Ramos (cell line): Measurements from ENCODE around the gene TGFB3.
"Not testable (repeated sequence)": the region's sequence is repeated elsewhere in the genome, so short reads cannot be mapped to it uniquely, and the experiment has no call there.

ENCODE experiments used
- in situ Hi-C: fragments of 300-500 bp; cut with MboI; formaldehyde crosslinking; loops from one replicate; pipeline ENCODE4 v1.14.3; 2022; ENCODE audit warnings: low sequenced_read_pairs; ENCODE audit not compliant: unreplicated experiment

TGFB3 gene

DNA sequence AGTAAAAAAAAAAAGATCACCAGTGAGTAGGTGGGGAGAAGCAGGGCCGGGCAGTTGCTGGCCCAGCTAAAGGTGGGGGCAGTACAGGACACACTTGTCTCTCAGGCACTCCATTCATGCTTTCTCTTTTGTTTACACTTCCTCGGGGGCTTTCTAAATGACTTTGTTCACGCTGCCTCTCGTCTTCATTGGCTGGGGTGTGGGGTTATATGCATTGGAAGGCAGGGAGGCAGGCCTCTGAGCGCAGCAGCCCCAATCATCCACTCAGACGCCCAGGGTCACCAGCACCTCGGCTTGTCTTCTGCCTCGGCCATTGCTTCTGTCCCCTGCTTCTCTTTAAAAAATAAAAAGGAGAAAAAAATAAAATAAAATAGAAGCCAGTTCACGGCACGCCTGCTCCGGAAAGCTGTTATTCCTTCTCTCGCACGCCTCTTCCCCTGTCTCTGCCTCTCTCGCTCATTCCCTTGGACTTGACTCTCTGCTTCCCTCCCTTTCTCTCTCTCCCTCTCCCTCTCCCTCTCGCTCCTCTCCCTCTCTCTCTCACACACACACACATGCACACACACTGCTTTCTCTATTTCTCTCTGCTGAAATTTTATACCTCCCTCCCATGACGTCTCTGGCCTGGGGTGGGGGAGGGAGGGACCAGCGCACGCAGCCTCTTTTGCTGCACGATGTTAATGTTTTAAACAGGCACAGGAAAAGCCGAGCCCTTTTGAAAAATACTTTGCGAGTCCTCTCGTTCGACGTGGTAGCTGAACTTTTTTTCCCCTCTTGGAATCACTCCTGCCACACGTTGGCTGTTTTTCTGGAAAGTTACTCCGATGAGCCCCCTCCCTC is at the start of gene TGFB3:
Gene TGFB3, minus strand, starts transcription at position 570 of the 840 bp plus-strand sequence. CDS start 1,102 bp downstream, outside the sequence.
- in situ Hi-C loops, result loop anchor here (10.0 kb wide), 2 partner anchors 77 to 277 kb away; no protein-coding TSS in a partner anchor

DNA sequence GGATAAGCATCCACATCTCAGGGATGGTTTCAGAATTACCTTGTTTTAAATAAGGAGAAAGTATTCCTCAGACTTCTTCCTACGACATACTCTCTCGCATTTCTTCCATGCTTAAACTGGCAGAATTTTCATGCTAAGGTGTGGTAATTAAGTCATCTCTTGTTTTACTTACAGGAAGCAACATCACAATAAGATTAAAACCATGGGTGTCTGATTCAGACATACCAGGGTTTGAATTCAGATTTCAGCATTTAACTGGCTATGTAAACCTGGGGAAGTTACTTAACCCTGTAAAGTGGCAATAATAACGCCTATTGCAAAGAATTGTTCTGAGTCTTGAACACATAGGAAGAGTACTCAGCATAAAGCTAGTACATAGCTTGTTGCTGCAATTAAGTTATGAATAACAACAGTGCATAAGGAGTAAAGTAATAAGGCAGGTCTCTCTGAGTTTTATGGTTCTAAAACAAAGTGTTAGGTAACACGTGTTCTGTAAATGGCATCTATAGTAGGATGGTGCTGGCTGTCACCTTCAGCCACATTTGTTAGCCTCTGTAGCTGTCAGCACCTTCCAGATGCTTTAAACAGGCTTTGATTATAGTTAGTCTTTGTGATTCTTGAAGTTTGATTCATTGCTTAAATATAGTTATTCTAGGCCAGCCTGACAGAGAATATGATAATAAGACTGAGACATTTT is 42.6 kb upstream of the TGFB3 start:
- in situ Hi-C loops, result no loop called here

DNA sequence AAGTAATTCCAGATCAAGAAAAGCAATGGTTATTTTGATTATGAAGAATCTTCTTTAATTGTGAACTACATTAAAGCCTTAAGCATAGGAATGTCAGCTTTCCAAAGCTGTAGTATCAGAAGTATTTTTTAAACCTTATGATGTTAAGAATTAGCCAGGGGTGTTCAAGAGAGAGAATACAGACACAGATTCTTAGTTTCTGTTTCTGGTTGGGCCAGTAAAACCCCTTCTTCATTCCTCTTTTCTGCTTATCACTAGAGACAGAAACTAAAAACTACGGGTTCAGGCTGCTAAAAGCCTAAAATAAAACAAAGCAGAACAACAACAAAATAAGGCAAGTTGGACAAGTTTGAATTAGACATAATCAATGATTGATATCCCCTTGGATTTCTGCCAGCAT is 42.0 kb upstream of the TGFB3 start:
- in situ Hi-C loops, result no loop called here

DNA sequence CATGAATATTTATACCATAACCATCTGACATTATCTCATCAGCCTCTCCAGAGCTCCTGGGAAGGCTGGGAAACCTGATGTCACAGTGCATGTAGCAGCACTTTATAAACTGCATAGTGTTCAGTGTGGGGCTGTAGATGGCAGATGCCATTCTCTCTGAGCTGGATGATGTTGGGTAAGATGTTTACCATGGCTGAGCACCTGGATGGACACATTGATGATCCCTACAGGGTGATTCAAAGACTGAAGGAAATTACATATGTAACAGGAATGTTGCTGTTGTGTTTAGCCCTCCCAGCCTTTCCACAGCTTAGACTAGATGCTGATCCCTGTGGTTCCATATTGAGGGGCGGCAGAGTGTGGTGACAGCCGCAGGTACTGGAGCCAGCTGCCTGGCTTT is 41.2 kb upstream of the TGFB3 start:
- in situ Hi-C loops, result no loop called here

DNA sequence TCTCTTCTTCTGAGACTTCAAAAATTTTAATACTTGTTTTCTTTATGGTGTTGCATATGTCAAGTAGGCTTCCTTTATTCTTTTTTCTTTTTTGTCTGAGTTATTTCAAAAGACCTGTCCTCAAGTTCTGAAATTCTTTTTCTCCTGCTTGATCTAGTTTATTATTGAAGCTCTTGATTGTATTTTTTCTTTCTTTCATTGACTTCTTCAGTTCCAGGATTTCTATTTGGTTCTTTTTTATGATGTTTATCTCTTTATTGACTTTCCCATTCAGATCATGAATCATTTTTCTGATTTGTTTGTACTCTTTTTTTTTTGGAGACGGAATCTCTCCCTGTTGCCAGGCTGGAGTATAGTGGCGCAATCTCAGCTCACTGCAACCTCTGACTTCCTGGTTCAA is 37.9 kb upstream of the TGFB3 start:
- in situ Hi-C loops, result no loop called here

DNA sequence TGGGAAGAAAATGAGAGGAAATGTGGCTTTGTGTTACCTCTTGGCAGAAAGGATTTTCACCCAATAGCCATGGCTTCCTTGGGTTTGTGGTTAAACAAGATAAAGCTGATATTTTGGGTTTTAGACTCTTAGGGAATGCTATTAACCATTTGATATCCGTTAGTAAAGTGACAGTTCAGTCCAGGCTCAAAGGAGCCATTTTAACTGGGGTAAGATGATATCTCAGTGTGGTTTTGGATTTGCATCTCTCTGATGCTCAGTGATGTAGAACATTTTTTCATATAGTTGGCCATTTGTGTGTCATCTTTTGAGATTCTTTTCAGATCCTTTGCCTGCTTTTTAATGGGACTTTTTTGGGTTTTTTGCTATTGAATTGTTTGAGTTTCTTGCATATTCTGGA is 33.9 kb upstream of the TGFB3 start:
- in situ Hi-C loops, result no loop called here

DNA sequence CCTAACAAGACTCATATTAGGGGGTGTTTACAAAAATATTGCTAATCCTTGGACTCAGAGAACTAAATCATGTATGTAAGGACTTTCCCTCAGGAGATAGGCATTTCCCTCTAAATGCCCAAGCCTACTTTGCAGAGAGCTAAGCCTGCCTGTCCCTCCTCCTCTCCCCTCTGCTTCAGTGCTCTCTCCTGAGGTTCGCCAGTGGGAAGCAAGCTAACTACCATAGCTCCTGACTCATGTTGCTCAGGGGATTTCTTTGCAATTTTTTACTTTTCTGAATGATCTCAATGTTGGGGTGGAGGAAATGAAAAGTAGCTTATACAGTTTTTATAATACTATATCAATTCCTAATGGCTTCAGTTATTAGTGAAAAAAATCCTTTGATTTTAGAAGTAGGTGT is 33.4 kb upstream of the TGFB3 start:
- in situ Hi-C loops, result no loop called here

DNA sequence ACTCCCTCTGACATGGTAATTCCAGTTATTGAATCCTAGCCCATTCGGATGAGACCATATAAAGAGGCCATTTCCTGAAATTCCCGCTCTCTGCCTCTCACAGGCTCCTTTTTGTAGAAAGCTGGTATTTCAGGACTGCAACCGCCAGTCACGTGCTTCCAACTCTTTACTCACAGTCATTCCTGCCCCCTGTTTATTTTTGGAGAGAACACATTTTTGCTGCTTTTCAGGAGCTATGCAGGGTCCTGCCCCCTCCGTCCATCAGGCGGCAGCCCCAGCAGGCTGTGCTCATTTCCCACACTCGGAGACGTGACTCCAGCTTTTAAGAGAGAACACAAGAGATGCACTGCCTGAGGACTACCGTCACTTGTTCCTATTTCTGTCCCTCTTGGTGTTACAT is 30.6 kb upstream of the TGFB3 start:
- in situ Hi-C loops, result no loop called here

DNA sequence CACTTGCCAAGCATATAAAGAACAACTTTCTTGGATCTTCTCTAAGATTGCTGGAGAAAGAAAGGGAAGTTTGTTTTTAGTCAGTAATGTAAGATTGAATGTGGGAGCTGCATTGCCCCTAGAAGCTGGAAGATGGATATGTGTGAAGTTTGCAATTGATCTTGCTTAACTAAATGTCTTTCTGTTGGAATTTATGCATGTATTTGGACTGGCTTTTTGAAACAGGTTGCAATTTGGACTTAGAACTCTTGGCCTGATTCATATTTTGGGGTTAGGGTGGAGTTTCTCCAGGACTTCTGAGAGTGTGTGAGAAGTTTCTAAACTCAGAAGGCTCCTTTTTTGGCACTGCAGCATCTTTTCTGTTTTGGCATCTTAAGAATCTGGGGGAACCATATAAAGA is 30.1 kb upstream of the TGFB3 start:
- in situ Hi-C loops, result no loop called here

DNA sequence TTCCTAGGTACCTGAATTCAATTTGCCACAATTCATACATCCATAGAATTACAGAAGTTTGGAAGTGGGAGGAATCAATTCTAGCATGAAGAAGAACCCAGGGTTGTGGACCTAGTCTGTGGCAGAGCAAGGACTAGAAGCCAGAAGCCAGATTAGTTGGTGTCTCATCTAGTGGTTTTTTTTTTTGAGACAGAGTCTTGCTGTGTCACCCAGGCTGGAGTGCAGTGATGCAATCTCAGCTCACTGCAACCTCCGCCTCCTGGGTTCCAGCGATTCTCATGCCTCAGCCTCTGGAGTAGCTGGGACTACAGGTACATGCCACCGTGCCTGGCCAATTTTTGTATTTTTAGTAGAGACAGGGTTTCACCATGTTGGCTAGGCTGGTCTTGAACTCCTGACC is 27.8 kb upstream of the TGFB3 start:
- in situ Hi-C loops, result not testable (repeated sequence)

DNA sequence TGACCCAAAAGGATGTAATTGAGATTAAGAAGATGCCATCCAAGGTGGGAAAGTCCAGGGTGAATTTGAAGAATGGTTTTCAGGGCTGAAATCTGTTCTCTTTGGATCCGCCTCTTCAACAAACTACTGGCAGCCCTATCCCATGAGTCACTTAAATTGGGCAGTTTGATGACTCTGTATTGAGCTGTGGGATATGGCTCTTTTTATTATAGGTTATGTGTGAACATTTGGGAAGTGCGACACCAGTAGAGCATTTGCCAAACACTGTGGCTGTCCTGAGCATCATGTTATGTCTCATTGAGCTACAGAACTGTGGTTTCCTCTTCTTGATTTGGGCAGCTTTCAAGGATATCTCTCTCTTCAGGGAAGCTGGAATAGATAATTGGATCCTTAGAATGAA is 26.1 kb upstream of the TGFB3 start:
- in situ Hi-C loops, result no loop called here

DNA sequence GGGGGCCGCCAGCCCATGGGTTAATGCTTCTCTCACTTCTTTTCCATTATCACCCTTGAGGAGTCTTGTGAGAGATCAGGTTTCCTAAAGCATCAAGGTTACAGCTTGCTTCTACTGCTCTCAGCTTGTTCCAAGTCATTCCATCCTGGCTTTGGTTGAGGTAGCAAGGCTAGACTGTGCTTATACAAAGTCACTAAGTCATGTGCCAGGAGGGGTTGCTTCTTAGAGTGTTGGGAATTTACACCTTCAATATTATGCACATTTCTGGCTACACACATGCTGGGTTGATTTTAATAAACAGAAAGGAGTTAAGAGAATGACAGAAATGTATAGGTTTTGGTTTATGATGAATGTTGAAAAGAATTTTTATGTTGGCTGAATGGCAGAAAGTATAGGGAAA is 25.6 kb upstream of the TGFB3 start:
- in situ Hi-C loops, result no loop called here

DNA sequence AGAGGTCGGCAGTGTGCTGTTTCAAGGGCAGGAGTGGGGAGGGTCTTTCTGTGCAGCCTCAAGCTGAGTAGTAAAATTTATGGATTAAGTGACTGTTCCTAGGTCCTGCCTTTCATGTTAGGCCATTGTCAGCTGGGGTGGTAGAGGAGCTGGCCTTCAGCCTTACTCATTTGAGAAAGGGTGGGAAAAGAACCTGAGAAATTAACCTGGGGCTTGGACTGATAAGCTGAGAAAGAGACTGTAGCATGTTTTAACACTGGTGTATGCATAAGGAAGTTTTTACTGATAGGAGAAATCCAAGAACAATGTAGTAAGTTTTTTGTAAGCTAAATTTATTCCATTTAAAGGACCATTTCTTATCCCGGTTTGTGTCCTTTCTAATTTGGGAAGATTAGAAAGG is 24.5 kb upstream of the TGFB3 start:
- in situ Hi-C loops, result no loop called here

DNA sequence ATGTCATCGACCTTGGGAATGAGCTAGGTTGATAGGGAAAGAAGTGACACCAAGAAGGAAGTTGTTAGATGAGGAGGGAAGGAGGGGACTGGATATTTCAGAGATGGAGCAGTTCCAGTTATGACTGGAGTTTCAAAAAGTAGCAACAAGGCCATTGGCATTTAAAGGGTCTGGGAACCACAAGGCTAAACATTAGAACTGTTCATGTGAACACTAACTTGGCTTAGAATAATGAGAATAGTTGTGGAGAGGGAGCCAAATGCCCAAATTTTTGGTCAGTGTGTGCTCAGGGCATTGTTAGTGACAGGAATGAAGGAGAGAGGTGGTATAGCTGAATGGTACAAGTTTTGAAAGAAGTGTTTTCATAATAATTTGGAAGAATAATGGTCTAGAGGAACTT is 20.6 kb upstream of the TGFB3 start:
- in situ Hi-C loops, result no loop called here

DNA sequence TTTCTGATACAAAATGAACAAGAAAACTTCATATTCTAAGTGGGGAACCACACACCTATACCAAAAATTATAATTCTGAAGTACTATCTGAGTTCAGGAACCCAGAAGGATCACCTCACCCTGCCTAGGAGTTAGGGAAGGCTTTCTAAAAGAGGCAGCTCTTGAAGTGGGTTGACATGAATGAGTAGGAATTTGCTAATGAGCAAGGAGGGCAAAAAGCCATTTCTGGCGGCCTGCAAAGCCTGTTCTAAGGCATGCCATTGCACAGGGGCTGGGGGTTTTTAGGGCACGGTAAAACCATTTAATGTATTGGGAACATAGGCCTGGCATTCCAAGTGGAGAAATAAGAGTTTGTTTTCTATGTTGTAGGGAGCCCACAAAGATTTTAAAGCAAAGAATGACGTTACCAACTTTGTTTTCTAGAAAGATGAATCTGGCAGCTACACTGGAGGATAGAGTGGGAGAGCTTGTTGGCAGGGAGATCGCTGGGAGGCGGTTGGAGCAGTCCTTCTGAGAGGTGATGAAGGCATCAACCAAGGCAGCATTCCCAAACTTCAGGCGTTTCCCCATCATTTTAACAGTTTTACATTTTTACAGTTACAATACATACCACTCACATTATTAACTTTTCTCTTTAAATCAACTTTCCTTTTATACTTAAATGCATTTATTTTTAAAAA is 17.9 kb upstream of the TGFB3 start:
- in situ Hi-C loops, result no loop called here

DNA sequence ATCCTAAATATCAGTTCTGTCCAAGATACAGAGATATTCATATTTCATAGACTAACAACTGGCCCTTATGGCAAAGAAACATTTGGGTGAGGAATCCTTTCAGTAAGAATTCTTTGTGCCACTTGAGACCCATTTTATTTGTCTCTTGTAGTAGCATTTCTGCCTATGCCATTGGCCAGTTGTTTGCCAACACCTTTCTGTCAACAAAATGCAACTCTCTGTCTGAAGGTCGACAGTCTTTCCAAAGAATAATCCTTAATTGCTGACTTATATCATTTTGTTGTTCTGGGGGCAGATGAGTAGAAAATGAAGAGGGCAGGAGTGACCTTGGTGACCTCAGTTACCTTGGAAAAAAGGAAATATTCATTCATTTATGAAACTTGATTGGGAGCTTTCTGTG is 14.7 kb upstream of the TGFB3 start:
- in situ Hi-C loops, result no loop called here

DNA sequence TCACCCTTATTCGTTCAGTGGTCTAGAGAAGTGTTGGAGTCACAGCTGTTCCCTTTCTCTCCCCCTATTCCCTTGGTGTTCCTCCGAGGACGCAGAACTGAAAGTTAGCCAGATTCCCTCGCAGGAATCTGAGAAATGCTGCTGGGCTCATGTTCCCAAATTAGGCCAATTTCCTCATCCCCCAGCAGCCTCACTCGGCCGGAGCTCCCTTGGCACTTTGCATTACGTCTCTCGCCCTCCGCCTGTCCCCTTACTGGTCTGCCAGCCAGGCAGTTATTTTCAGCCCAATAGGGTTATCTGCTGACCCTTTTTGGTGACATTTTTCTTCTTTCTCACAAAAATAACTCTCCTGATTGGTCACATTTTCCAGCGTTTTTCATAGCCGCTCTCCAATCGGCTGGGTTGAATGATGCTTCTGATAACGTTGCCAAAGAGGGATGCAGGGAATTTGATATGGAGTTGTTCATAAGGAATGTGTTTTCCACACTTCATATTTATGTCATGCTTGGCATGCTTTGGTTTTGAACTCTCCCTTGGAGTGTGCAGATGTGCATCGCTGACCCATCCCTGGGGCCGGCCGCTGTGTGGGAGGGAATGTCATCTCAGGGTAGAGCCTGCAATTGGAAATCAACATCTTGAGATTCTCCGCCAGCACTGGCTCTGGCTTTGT is 13.7 kb upstream of the TGFB3 start:
- in situ Hi-C loops, result no loop called here

DNA sequence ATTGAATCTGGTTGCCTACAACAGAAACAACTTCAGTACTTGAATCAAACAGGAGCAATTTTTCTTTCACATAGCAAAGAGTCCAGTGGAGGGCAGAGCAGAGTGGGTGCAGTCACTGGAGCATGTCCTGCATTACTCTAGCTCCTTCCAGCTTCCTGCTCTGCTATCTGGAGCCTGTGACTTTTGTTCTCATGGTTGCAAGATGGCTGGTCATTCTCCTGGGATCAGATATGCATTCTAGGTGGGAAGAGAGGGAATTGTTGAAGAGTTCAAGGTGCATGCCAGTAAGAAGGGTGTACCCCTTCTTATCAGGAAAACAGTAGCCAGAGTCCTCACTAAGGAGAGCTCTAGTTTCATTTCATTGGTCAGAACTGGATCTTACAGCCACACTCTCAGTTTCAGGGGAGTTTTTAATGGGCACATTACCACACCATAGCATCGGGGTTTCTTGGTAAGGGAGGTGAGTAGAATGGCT is 11.8 kb upstream of the TGFB3 start:
- in situ Hi-C loops, result no loop called here

DNA sequence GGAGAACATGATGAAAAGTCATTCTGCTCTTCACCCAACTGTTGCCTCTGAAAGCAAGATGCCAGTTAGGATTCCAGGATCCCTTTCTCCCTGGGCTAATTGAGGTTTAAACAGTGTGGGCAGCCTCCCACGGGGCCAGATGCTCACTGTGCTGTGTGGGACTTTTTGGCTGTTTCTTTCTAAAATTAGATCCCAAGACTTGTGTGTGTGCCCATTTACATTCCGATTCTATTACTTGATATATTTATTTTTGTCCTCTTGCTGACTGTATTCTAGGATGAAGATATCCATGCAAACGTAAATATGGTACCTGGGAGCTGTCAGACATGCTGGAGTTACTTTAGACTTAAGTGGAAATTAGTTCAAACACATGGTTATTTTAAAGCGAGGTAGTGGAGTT is 10.0 kb upstream of the TGFB3 start:
- in situ Hi-C loops, result no loop called here

DNA sequence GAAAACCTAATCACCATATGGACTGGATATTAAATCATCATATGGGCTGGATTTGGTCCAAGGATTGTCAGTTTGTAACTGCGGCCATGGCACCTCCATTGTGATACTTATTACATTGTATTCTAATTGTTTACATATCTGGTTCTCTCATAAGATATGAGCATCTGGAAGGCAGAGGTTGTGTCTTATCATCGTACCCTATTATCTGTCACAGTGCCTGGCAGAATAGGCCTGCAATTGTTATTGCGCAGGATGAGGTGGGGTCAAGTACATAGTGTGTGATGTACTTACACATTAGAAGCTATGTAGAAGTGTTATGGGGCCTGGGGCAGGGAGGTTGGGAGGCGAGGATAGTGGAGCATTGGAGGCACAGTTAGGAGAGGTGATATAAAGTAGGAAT is 8.5 kb upstream of the TGFB3 start:
- in situ Hi-C loops, result no loop called here
